NCI-H526 treated with DMSO at 0.1 percent for 48 hours (cell line): ENCODE data around the gene GHITM.
"Not testable (repeated sequence)": the region's sequence is repeated elsewhere in the genome, so short reads cannot be mapped to it uniquely, and the experiment has no call there.

Source experiments
- DNase-seq: peaks from one replicate; lab custom pipeline; 2025; lab: John Stamatoyannopoulos, UW

GHITM gene

DNA sequence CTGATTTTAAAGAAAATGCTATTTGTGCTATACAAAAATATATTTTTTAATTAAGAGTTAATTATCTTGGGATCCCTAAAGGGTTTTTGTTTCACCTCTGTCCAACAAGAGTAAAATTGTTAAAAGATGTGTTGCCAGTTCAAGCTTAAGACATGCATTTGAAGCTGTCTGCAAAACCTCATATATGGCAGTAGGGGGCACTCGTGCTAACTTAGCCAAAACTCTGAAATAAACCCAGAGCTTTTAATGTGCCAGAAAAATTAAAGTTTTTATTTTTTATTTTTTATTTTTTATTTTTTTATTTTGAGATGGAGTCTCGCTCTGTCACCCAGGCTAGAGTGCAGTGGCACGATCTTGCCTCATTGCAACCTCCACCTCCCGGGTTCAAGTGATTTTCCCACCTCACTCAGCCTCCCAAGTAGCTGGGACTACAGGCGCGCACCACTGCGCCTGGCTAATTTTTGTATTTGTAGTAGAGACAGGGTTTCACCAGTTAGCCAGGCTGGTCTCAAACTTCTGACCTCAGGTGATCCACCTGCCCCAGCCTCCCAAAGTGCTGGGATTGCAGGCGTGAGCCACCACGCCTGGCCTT is 8.8 kb downstream of the GHITM start:
- peak; percentile 2 for DNase-seq

- DNase-seq = no peak
These were observed 10.5 kb downstream of the GHITM start for GRCh38 chr10:84149854-84150253.

DNA sequence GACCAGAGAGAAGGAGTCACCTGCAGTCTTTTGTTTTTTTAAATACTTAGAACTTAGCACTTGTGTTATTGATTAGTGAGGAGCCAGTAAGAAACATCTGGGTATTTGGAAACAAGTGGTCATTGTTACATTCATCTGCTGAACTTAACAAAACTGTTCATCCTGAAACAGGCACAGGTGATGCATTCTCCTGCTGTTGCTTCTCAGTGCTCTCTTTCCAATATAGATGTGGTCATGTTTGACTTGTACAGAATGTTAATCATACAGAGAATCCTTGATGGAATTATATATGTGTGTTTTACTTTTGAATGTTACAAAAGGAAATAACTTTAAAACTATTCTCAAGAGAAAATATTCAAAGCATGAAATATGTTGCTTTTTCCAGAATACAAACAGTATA is 13.5 kb downstream of the GHITM start:
- DNase-seq = no peak

DNA sequence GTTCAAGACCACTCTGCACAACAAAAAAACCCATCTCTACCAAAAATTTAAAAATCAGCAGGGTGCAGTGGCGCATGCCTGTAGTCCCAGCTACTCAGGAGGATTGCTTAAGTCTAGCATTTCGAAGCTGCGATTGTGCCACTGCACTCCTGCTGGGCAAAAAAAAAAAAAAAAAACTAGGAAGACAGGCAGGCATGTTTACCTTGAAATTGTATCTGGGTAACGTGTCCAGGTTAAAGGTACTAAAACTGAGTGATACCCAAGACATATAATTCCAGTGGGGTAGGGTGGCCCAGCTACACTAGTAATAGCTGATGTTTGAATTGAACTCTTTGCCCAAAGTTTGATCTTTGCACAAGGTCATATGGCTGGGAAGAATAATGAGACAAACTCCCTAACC is 16.2 kb downstream of the GHITM start:
- no peak for DNase-seq

DNA sequence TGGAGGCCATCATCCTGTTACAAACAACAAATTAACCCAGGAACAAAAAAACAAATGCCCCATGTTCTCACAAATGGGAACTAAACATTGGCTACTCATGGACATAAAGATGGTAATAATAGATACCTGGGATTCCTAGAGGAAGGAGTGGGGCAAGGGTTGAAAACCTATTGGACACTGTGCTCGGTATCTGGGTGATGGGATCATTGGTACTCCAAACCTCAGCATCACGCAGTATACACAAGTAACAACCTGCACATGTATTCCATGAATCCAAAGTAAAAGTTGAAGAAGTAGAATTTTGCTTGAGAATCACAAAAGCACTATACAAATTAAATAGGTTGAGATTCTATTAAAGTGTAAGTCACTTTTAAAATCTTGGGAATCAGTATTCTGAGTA is 16.7 kb downstream of the GHITM start:
- no peak for DNase-seq

DNA sequence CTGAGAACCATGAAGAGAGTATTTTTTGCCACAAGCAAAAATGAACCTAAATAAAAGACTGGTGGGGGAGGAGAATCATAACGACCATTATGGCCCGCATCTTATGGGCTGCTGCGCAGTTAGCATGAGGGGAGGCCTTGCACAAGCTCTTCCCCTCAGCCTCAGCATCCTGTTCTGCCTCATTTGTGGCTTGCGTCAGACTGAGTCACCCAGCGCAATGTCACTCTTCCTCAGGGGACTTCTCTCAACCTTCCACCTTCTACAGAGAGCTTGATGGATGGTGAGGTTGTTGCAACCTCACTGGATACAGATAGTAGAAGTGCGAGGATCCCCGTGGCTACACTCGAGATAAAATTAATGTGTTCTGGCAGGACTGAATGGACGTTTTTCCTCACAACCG is 17.5 kb downstream of the GHITM start:
- DNase-seq = no peak

DNA sequence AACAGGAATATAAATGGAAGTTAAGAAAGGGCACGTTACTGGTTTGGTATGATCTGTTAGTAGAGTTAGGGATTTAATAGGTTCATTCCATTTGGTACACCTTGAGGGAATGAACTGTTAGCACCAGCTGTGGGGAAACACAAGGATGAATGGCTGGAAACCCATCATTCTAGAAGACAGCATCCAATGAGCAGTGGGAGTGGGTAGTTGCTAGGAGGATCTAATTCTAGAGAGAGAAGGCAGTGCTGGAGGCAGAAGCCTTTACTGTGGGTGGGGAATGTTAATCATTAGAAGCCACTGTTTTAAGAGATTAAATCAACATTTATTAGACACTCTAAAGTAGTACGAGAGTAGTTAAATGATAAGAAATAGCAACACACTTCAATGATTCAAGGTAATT is 18.8 kb downstream of the GHITM start:
- no peak for DNase-seq

GRCh38 chr10:84158550-84158949 is 19.2 kb downstream of the GHITM start:
- DNase-seq = no peak

GRCh38 chr10:84159076-84159685 is 19.9 kb downstream of the GHITM start:
- no peak for DNase-seq

DNA sequence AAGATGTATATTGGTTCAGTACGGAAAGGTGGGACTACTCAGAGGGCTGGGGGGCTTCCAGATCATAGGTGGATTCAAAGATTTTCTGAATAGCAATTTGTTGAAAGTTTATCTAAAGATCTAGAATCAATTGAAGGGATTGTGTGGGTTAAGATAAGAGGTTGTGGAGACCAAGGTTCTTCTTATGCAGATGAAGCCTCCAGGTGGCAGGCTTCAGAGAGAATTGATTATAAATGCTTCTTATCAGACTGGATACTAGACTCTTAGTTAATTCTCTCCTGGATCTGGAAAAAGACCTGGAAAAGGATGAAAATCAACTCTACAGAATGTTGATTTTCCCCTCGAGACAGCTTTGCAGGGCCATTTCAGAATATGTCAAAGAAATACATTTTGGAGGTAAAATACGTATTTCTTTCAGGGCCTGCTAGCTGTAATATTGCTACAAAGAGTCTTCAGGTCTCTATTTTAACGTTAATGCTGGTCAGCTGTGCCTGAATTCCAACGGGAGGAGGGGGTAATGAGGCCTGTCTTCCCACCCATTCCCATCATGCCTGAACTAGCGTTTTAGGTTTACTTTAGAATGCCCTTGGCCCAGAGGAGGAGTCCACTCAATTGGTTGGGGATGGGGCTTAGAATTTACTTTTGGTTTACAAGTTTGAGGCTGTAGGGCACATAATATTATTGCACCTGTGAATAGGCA is 21.5 kb downstream of the GHITM start:
- DNase-seq = no peak

GRCh38 chr10:84163996-84164395 is 24.7 kb downstream of the GHITM start:
- DNase-seq = no peak

DNA sequence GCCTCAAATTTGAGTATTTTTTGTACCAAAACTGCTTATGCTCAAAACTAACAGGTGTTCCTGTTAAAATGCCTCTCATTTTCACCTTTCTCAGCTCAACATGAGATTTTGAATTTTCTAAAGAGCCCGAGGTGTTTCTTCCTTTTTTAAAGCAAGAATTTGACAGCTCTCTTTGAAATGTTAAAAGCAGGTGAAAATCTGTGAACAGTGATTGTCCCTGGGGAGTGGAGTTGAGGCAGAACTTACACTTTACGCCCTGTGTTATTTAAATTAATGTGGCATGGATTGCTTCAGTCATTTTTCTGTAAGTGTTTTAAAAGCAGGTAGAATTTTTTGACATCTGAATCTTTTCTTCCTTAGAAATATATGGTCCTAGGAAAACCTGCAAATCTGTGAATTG is 25.1 kb downstream of the GHITM start:
- no peak for DNase-seq

GRCh38 chr10:84166620-84167288 is 27.4 kb downstream of the GHITM start:
- no peak for DNase-seq

- not testable (repeated sequence) for DNase-seq
These were observed 28.0 kb downstream of the GHITM start for GRCh38 chr10:84167289-84167653.

- DNase-seq = not testable (repeated sequence)
These were observed 29.1 kb downstream of the GHITM start for GRCh38 chr10:84168382-84168781.

DNA sequence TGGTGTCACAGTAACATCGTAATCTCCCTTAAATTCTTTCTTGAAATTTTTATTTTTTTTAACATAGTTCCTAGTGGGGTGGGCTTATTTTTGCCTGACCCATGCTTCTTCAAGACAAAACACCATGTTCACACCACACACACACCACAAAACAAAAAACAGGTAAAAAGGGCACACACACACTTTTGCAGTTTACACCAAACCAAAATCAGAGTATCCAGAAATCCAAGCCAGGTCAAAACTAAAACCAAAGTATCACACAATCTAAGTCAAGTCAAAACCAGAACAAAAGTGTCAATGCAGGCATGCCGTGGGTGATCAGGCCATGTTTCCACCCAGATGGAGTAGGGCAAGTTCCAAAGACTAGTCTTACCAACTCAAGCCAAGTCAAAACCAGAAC is 31.9 kb downstream of the GHITM start:
- DNase-seq = not testable (repeated sequence)

DNA sequence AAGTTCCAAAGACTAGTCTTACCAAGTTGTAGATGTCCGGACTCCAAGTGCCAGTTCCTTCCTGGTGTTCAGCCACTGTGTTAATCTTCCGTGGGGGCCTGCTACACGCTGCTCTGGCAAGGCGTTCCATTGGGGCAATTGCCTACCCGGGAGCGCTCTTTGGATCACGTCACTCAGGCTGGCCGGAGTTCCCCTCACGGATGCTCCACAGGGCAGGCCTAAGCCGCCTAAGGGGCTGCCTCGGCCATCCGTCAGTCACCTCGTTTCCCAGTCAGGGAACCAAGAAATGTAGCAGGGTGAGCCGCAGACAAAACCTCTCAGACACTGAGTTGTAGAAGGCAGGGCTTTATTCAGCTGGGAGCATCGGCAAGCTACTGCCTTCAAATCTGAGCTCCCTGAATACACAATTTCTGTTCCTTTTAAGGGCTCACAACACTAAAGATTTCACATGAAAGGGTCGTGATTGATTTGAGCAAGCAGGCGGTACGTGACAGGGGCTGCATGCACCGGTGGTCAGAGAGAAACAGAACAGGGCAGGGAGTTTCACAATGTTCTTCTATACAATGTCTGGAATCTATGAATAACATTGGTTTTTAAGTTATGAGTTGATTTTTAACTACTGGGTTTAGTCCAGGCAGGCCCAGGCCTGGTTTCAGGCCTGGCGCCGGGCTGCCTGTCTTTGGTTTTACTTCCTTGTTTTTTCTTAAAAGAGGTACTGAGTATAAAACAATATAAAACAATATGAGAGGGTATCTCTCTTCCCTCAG is 32.6 kb downstream of the GHITM start:
- not testable (repeated sequence) for DNase-seq

GRCh38 chr10:84172467-84173356 is 33.4 kb downstream of the GHITM start:
- no peak for DNase-seq

- no peak for DNase-seq
These were observed 34.2 kb downstream of the GHITM start, which contains the start of gene GPR15LG for GRCh38 chr10:84173501-84173929. TSS of gene GPR15LG (plus strand) at chr10:84173801. CDS start at chr10:84173852, 51 bp downstream.

GRCh38 chr10:84175436-84175835 is 36.1 kb downstream of the GHITM start:
- no peak for DNase-seq

- DNase-seq = no peak
These were observed 37.0 kb downstream of the GHITM start for GRCh38 chr10:84176351-84176750.
